ENCODE measurements around the gene IPO4.
A peak's percentile ranks its signal among the peaks of the same experiment; 100 is the strongest.

The IPO4 gene

GRCh38 chr14:24146453-24146977 lies 42.1 kb downstream of the IPO4 start, which contains the start of gene PSME2:
Gene PSME2 (minus strand): TSS chr14:24146610. CDS start chr14:24146581, 29 bp downstream.
- peak; percentile 94 for DNase-seq

- no peak for DNase-seq
Measured at GRCh38 chr14:24145690-24146452, 42.7 kb downstream of the IPO4 start.

DNA sequence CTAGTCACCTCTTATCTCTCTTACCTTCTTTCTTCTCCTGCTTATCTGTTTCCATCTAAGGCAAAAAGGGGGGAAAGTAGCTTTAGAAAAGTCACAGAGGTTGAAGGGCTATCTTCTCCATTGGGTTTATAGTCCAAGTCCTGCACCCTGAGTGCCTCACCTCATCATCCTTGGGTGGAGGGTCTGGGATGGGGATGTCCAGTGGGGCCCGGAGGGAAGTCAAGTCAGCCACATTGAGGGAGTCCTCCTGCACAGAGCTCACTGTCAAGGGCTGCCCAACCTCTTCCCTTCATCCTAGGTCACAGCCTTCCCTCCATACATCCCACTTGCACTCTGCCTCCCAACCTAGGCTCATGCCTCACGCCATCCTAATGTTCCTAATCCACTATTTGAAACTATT lies 43.4 kb downstream of the IPO4 start:
- no peak for DNase-seq

GRCh38 chr14:24144451-24144850 lies 44.2 kb downstream of the IPO4 start:
- no peak for DNase-seq

GRCh38 chr14:24143511-24143910 lies 45.1 kb downstream of the IPO4 start:
- no peak for DNase-seq

GRCh38 chr14:24141097-24141880 lies 47.3 kb downstream of the IPO4 start, which contains the start of gene EMC9:
Gene EMC9 (minus strand): TSS chr14:24141591. CDS start chr14:24141304, 287 bp downstream.
- peak; percentile 99 for DNase-seq

GRCh38 chr14:24139272-24139934 lies 49.2 kb downstream of the IPO4 start:
- no peak for DNase-seq

- no peak for DNase-seq
Measured at GRCh38 chr14:24138396-24139271, 50.0 kb downstream of the IPO4 start.

- DNase-seq, result no peak
Measured at GRCh38 chr14:24137529-24138395, 50.9 kb downstream of the IPO4 start.

GRCh38 chr14:24136684-24137528 lies 51.7 kb downstream of the IPO4 start:
- no peak for DNase-seq

DNA sequence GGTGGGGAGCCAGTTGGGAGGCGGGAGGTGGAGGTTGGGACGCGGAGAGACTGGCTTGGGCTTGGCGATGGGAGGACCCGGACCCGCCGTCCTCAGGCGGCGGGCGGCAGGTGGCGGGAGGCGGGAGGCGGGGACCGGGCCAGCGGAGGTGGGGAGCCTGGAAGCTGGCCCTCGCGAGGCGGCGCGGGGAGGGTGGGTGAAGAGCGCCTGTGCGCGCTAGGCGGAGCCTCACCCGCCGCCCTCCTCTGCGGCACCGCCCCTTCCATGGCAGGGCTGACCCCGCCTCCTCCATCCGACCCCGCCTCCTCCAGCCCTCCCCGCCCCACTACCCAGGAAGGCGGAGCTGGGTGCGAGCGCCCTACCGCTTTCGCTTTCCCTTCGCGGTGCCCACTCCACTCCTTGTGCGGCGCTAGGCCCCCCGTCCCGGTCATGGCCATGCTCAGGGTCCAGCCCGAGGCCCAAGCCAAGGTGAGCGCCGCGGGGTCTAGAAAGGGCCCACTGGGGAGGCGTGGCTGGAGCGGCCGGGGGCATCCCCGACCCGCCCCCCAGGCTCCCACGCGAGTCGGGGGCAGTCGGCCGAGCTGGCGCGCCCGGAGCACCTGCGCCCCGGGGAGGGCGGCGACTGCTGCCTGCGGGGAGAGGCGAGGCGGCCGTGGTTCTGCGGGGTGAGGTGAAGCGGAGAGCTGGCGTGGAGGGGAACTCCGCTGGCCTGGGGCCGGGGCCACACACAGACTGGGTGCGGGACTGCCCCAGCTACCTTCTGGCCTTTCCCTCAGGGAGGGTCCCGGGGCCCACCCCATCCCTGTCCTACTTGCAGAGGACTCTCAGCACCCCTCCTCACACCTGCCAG lies 52.6 kb downstream of the IPO4 start, which contains the start of gene PSME1:
Gene PSME1 (plus strand): TSS at position 361 of the 850 bp plus-strand sequence. CDS start 69 bp downstream, at position 430.
- peak; percentile 90 for DNase-seq

- DNase-seq, result no peak
Measured at GRCh38 chr14:24135584-24135833, 53.1 kb downstream of the IPO4 start.

- DNase-seq, result peak; percentile 56
Measured at GRCh38 chr14:24133735-24134134, 54.9 kb downstream of the IPO4 start.

GRCh38 chr14:24132976-24133375 lies 55.6 kb downstream of the IPO4 start:
- no peak for DNase-seq

DNA sequence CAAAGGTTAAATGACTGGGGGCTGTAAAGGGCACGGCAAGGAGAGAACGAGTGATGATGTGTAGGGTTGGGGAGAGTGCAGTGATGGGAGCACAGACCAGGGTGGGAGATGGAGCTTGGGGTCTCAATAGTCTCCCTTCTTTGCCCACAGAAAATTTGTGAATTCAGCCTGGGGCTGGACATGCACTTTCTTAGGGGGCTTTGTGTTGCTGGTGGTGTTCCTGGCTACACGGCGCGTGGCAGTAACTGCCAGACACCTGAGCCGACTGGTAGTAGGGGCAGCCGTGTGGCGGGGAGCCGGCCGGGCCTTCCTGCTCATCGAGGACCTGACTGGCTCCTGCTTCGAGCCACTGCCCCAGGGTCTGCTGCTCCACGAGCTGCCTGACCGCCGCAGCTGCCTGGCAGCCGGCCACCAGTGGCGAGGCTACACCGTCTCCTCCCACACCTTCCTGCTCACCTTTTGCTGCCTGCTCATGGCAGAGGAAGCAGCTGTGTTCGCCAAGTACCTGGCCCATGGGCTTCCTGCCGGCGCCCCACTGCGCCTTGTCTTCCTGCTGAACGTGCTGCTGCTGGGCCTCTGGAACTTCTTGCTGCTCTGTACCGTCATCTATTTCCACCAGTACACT lies 56.4 kb downstream of the IPO4 start:
- no peak for DNase-seq

GRCh38 chr14:24131549-24131966 lies 57.1 kb downstream of the IPO4 start:
- DNase-seq, result no peak

GRCh38 chr14:24130717-24131548 lies 57.7 kb downstream of the IPO4 start:
- DNase-seq, result no peak

GRCh38 chr14:24130380-24130716 lies 58.3 kb downstream of the IPO4 start, which contains the start of gene FITM1:
Gene FITM1 (plus strand): TSS chr14:24130659. CDS start chr14:24131564, 905 bp downstream.
- DNase-seq, result no peak
